Uterus (tissue), 4 donors: Measurements from ENCODE around the gene SAP30BP. TPM values are rescaled to one million over a fixed set of nuclear protein-coding genes. Genes with fewer than 3 reads are reported as not detected.

Experiments used
- DNase-seq, 2 donors: peaks; one replicate each; pipeline ENCODE4 v3.0.0-alpha.2; 2019 to 2020
- H3K27ac ChIP-seq, 2 donors: fragments of 200-600 bp; sonication (generic); 1 replicate in 1 of 2; 2 replicates in 1 of 2; pipeline ENCODE4 v1.5.1; 2016 to 2018
- H3K27me3 ChIP-seq, 2 donors: fragments of 200-600 bp; sonication (generic); one replicate each; pipeline ENCODE4 v1.5.1; 2018 to 2019; ENCODE audit warnings: control low read depth in 1 of 2
- H3K36me3 ChIP-seq, 2 donors: fragments of 200-600 bp; sonication (generic); one replicate each; pipeline ENCODE4 v1.5.1; 2019; ENCODE audit warnings: control low read depth in 1 of 2
- H3K4me1 ChIP-seq, 2 donors: fragments of 200-600 bp; sonication (generic); one replicate each; pipeline ENCODE4 v1.5.1; 2018 to 2019; ENCODE audit warnings: control low read depth in 1 of 2
- H3K4me3 ChIP-seq, 2 donors: fragments of 200-600 bp; sonication (generic); 1 replicate in 1 of 2; 2 replicates in 1 of 2; pipeline ENCODE4 v1.5.1; 2018 to 2019; ENCODE audit warnings: mild to moderate bottlenecking in 1 of 2
- H3K9me3 ChIP-seq, 2 donors: fragments of 200-600 bp; sonication (generic); one replicate each; pipeline ENCODE4 v1.5.1; 2019; ENCODE audit warnings: control low read depth in 1 of 2
- POLR2A ChIP-seq, 2 donors: fragments of 450-650 bp; IDR thresholded peaks; one replicate each; pipeline ENCODE4 v1.6.1; 2016; ENCODE audit warnings: antibody characterized with exemption in 2 of 2, mild to moderate bottlenecking in 1 of 2, moderate library complexity in 1 of 2
- intact Hi-C: fragments of 100-400 bp; cut with DNase I; formaldehyde crosslinking; loops from one replicate; pipeline ENCODE4 v1.15.1; 2023; ENCODE audit warnings: low total_unique reads
- total RNA-seq, 4 donors: library from RNA; depleted of rRNA in 3 of 4; stranded (reverse); fragments of >200 nt in 3 of 4; gene quantifications; one replicate each; pipeline versions ENCODE4 v1.1.0 to v1.2.4, GENCODE V29; 2014 to 2023
- TF ChIP-seq, protein P1 (sequence below), 4 experiments: fragments of 200-600 bp in 2 of 4; fragments of 450-650 bp in 2 of 4; sonication (generic) in 2 of 4; IDR thresholded peaks; one replicate each; pipeline ENCODE4 v1.5.1; 2016 to 2019; ENCODE audit warnings: antibody characterized with exemption in 4 of 4, mild to moderate bottlenecking in 2 of 4, moderate library complexity in 1 of 4
- donor health status: DM: yes; HTN: yes; CAD: no.

The SAP30BP gene
- total RNA-seq, 4 donors from 2014 or later, result 14.1 to 87.7 (median 64.7) TPM

DNA sequence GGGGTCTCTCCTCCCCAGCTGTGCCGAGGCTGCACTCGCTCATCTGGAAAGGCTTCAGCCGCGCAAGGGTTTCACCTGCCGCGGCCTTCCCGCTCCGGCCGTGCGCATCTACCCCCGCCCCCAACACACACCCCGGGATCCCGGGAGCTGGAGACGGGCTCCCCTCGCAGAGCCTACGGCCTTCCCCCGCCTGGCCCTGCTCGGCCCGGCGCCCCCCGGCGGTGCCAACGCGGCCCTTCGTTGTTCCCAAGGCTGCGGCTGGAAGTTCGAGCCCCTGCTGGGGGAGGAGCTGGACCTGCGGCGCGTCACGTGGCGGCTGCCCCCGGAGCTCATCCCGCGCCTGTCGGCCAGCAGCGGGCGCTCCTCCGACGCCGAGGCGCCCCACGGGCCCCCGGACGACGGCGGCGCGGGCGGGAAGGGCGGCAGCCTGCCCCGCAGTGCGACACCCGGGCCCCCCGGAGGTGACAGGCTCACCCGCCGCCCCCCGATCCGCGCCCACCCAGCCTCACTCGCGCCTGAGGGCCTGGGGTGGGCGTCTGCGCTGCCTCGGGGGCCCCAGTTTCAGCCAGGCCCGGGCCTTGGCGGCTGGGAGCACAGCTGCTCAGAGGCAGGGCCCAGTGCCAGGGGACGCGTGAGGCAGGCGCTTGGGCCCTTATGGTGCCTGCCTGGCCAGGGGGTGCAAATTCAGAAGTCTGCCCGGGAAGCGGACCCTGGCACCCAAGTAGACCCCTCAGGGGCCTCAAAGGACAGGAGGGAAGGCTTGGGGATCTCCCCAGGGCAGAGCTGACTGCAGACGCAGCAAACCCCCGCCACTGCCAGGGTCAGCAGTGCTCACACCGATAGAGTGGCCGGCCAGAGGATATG lies 86.6 kb downstream of the SAP30BP start:
- DNase-seq, result peak; percentile 68 to 80
- TF ChIP-seq, protein P1, sequence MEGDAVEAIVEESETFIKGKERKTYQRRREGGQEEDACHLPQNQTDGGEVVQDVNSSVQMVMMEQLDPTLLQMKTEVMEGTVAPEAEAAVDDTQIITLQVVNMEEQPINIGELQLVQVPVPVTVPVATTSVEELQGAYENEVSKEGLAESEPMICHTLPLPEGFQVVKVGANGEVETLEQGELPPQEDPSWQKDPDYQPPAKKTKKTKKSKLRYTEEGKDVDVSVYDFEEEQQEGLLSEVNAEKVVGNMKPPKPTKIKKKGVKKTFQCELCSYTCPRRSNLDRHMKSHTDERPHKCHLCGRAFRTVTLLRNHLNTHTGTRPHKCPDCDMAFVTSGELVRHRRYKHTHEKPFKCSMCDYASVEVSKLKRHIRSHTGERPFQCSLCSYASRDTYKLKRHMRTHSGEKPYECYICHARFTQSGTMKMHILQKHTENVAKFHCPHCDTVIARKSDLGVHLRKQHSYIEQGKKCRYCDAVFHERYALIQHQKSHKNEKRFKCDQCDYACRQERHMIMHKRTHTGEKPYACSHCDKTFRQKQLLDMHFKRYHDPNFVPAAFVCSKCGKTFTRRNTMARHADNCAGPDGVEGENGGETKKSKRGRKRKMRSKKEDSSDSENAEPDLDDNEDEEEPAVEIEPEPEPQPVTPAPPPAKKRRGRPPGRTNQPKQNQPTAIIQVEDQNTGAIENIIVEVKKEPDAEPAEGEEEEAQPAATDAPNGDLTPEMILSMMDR (IDR thresholded peaks at IDR 0.05), result peak; percentile 43 to 85 (median 70)
- peak in 1 of 2 donors; percentile 30 for TF ChIP-seq POLR2A (IDR thresholded peaks at IDR 0.05)
- Histone ChIP-seq H3K36me3 (no peaks in the 10 kb centered on the region), H3K4me1 (peaks cover 0 to 5% of the 10 kb centered on the region in 2 donors), H3K27me3 (no peaks in the 10 kb centered on the region), H3K9me3 (no peaks in the 10 kb centered on the region), H3K27ac (peak overlapping the region; percentile 60 to 61), H3K4me3 (peak overlapping the region; percentile 30 to 46)
- intact Hi-C loops, result no loop called here

DNA sequence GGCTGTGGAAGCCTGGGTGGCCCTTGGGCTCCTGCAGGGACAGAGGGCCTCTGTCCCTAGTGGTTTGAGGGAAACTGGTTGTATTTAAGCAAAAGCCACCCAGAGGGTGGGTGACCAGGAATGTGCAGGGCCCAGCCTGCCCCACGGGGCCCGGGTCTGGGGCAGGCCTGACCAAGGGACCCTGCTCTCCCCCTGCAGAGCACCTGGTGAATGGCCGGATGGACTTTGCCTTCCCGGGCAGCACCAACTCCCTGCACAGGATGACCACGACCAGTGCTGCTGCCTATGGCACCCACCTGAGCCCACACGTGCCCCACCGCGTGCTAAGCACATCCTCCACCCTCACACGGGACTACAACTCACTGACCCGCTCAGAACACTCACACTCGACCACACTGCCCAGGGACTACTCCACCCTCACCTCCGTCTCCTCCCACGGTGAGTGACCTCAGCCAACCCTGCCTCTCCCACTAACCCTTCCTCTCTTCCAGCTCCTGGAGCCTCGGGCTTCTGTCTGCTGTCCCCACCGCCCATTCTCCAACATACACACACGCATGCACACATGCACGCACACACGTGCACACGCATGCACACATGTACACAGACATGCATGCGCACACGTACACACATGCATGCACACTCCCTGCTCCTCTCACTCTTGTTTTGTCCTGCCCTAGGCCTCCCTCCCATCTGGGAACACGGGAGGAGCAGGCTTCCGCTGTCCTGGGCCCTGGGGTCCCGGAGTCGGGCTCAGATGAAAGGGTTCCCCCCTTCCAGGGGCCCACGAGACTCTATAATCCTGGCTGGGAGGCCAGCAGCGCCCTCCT lies 87.5 kb downstream of the SAP30BP start:
- TF ChIP-seq, protein P1 (IDR thresholded peaks at IDR 0.05), result no peak
- no peak for TF ChIP-seq POLR2A (IDR thresholded peaks at IDR 0.05)
- intact Hi-C loops, result no loop called here
- Histone ChIP-seq H3K9me3 (no peaks in the 10 kb centered on the region), H3K4me3 (peak overlapping the region in 1 of 2 donors; percentile 46), H3K4me1 (peaks cover 0 to 5% of the 10 kb centered on the region in 2 donors), H3K36me3 (no peaks in the 10 kb centered on the region), H3K27me3 (no peaks in the 10 kb centered on the region), H3K27ac (peak overlapping the region in 1 of 2 donors; percentile 61)
- DNase-seq, result peak in 1 of 2 donors; percentile 21

DNA sequence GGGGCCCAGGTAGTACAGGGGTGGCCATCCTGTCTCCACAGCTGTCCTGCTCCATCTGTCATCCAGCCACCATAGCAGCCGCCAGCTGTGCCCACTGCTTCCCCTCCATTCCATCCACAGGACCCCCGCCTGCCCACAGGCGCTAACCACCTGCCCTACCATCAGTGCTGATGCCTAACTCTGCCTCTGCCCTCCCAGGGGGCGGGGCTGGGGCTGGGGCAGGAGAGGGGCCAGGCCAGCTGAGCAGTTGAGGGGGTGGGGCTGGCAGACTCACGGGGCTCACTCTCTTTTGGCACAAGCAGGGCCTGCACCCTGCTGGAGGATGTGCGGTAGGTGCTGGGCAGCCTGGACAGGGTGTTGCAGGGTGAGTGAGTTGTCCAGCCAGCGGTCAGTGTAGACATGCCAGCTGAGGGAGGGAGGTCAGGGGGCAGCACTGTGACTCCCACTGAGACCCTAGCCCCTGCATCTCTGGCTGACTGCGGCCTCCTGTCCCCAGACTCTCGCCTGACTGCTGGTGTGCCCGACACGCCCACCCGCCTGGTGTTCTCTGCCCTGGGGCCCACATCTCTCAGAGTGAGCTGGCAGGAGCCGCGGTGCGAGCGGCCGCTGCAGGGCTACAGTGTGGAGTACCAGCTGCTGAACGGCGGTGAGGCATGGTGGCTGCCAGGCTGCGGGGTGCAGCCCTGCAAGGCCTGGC lies 88.2 kb downstream of the SAP30BP start:
- intact Hi-C loops, result no loop called here
- Histone ChIP-seq H3K27ac (no peak overlapping the region), H3K36me3 (no peaks in the 10 kb centered on the region), H3K9me3 (no peaks in the 10 kb centered on the region), H3K27me3 (no peaks in the 10 kb centered on the region), H3K4me3 (no peak overlapping the region), H3K4me1 (peaks cover 0 to 5% of the 10 kb centered on the region in 2 donors)
- no peak for TF ChIP-seq POLR2A (IDR thresholded peaks at IDR 0.05)
- TF ChIP-seq, protein P1 (IDR thresholded peaks at IDR 0.05), result no peak
- no peak for DNase-seq

DNA sequence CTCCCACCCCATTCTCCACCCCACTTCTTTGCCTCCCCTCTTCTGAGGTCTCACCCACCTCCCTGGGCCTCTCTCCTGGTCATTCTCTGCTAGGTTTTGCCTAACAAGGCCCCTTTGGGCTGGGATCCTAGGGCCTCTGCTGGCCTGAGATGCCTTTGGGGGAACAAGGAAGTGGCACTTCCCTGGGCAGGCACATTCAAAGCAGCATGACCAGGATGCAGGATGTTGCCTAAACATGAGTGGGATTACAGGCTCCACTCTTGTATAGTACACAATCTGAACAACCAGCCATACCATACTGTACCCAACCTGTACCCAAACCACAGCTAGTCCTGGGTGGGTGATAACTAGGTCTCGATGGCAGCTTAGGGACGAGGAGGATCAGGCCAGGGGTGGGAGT lies 88.9 kb downstream of the SAP30BP start:
- Histone ChIP-seq H3K27ac (no peak overlapping the region), H3K9me3 (no peaks in the 10 kb centered on the region), H3K4me1 (peaks cover 0 to 5% of the 10 kb centered on the region in 2 donors), H3K36me3 (no peaks in the 10 kb centered on the region), H3K4me3 (no peak overlapping the region), H3K27me3 (no peaks in the 10 kb centered on the region)
- no peak for DNase-seq
- TF ChIP-seq, protein P1 (IDR thresholded peaks at IDR 0.05), result no peak
- TF ChIP-seq POLR2A (IDR thresholded peaks at IDR 0.05), result no peak
- intact Hi-C loops, result no loop called here
